NB4 (cell line): Measurements from ENCODE around the gene STAC.

Source experiments
- DNase-seq: peaks from one replicate; pipeline ENCODE4 v3.0.0; 2010; ENCODE audit warnings: low read depth
- H3K4me3 ChIP-seq: one replicate; pipeline ENCODE4 v1.5.1; 2011; ENCODE audit warnings: mild to moderate bottlenecking, low read depth, low read length, moderate library complexity
- CTCF ChIP-seq: IDR thresholded peaks from one replicate; pipeline ENCODE4 v1.5.1; 2012; ENCODE audit warnings: low read depth, low read length
- MAX ChIP-seq: IDR thresholded peaks from 2 replicates; pipeline ENCODE4 v1.6.1; 2011; ENCODE audit warnings: low read depth, low read length
- MYC ChIP-seq: IDR thresholded peaks from 2 replicates; pipeline ENCODE4 v1.6.1; 2011; ENCODE audit warnings: low read depth, low read length
- POLR2A ChIP-seq: IDR thresholded peaks from 2 replicates; pipeline ENCODE4 v1.6.1; 2011; ENCODE audit warnings: mild to moderate bottlenecking; ENCODE audit not compliant: insufficient read length; ENCODE audit errors: extremely low read depth

STAC gene

GRCh38 chr3:36557021-36557707, 176.9 kb downstream of the STAC start:
- TF ChIP-seq MAX: no peak
- TF ChIP-seq POLR2A: no peak
- no peak for TF ChIP-seq CTCF
- no peak overlapping the region for H3K4me3 ChIP-seq
- DNase-seq: no peak

GRCh38 chr3:36557708-36558421, 177.6 kb downstream of the STAC start:
- H3K4me3 ChIP-seq: no peak overlapping the region
- TF ChIP-seq MAX (no peak), MYC (no peak), POLR2A (no peak), CTCF (no peak)
- no peak for DNase-seq

DNA sequence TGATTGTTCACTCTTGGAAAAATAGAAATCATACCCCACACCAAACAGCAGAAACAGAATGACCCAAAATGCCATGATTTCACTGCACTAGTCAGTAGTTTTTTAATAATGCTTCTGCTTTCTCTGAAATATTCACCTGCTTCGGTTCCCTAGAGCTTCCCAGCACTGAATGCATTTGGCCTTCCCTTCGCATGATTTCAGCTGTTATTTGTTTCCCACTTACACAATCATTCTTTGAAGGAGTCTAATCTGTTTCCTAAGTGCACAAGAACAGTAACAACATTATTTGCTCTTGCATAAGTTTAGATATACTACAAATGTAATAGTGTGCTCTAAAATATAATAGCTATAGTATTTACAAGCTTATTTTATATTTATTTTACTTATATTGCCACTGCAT, 178.7 kb downstream of the STAC start:
- TF ChIP-seq CTCF (no peak), MYC (no peak), MAX (no peak), POLR2A (no peak)
- H3K4me3 ChIP-seq: no peak overlapping the region
- DNase-seq: no peak

GRCh38 chr3:36560685-36561084, 180.4 kb downstream of the STAC start:
- no peak overlapping the region for H3K4me3 ChIP-seq
- TF ChIP-seq POLR2A (no peak), CTCF (no peak), MYC (no peak), MAX (no peak)
- no peak for DNase-seq

DNA sequence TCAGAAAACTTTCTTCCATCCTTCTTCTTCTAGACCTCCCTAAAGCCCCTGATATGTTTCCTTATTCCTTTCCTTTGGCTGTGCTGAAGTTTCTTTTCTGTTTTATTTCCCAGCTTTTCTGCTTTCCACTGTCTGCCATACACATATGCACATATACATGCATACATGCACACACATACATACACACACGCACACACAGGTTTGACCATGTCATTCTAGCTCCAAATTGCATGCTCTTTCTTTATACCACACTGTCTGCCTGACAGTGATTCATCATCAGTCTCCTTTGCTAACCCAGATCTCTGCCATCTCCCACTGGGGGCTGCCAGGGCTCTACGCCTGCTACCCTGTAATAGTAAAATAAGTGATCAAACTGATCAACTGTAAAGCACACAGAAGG, 181.3 kb downstream of the STAC start:
- no peak for DNase-seq
- TF ChIP-seq MYC: no peak
- no peak for TF ChIP-seq CTCF
- no peak for TF ChIP-seq MAX
- TF ChIP-seq POLR2A: no peak
- H3K4me3 ChIP-seq: no peak overlapping the region
